Hematopoietic multipotent progenitor cell treated with erythropoietin and hydrocortisone succinate and interleukin-3 and kit ligand, for 17 days (in vitro differentiated cells): ENCODE data around the gene GRHL1.
"Not testable (repeated sequence)": the region's sequence is repeated elsewhere in the genome, so short reads cannot be mapped to it uniquely, and the experiment has no call there.

Source experiments
- DNase-seq: peaks from one replicate; pipeline ENCODE4 v3.0.0-alpha.2; 2015; ENCODE audit warnings: low spot score

The GRHL1 gene

GRCh38 chr2:10009811-10010781 is 58.6 kb downstream of the GRHL1 start:
- DNase-seq: no peak

DNA sequence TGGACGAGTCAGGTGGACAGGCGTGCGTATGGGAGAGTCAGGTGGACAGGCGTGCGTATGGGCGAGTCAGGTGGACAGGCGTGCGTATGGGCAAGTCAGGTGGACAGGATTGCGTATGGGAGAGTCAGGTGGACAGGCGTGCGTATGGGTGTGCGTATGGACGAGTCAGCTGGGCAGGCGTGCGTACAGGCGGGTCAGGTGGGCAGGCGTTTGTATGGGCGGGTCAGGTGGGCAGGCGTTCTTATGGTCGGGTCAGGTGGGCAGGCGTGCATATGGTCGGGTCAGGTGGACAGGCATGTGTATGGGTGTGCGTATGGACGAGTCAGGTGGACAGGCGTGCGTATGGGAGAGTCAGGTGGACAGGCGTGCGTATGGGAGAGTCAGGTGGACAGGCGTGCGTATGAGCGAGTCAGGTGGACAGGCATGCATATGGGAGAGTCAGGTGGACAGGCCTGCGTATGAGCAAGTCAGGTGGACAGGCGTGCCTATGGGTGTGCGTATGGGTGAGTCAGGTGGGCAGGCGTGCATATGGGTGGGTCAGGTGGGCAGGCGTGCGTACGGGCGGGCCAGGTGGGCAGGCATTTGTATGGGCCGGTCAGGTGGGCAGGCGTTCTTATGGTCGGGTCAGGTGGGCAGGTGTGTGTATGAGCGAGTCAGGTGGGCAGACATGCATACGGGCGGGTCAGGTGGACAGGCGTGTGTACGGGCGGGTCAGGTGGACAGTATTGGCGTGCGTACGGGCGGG is 59.5 kb downstream of the GRHL1 start:
- not testable (repeated sequence) for DNase-seq

- not testable (repeated sequence) for DNase-seq
Measured at GRCh38 chr2:10011606-10012325, 60.3 kb downstream of the GRHL1 start.

GRCh38 chr2:10012366-10012962 is 61.0 kb downstream of the GRHL1 start:
- DNase-seq: not testable (repeated sequence)

- DNase-seq: no peak
Measured at GRCh38 chr2:10012963-10013461, 61.5 kb downstream of the GRHL1 start.

- not testable (repeated sequence) for DNase-seq
Measured at GRCh38 chr2:10013651-10014417, 62.3 kb downstream of the GRHL1 start.

- DNase-seq: no peak
Measured at GRCh38 chr2:10014418-10015190, 63.1 kb downstream of the GRHL1 start.

DNA sequence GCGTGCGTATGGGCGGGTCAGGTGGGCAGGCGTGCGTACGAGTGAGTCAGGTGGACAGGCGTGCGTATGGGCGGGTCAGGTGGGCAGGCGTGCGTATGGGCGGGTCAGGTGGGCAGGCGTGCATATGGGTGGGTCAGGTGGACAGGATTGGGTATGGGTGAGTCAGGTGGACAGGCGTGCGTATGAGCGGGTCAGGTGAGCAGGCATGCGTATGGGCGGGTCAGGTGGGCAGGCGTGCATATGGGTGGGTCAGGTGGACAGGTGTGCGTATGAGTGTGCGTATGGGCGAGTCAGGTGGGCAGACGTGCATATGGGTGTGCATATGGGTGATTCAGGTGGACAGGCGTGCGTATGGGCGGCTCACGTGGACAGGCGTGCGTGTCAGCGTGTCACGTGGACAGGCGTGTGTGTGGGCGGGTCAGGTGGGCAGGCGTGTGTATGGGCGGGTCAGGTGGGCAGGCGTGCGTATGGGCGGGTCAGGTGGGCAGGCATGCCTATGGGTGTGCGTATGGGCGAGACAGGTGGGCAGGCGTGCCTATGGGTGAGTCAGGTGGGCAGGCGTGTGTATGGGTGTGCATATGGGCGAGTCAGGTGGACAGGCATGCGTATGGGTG is 64.0 kb downstream of the GRHL1 start:
- not testable (repeated sequence) for DNase-seq

DNA sequence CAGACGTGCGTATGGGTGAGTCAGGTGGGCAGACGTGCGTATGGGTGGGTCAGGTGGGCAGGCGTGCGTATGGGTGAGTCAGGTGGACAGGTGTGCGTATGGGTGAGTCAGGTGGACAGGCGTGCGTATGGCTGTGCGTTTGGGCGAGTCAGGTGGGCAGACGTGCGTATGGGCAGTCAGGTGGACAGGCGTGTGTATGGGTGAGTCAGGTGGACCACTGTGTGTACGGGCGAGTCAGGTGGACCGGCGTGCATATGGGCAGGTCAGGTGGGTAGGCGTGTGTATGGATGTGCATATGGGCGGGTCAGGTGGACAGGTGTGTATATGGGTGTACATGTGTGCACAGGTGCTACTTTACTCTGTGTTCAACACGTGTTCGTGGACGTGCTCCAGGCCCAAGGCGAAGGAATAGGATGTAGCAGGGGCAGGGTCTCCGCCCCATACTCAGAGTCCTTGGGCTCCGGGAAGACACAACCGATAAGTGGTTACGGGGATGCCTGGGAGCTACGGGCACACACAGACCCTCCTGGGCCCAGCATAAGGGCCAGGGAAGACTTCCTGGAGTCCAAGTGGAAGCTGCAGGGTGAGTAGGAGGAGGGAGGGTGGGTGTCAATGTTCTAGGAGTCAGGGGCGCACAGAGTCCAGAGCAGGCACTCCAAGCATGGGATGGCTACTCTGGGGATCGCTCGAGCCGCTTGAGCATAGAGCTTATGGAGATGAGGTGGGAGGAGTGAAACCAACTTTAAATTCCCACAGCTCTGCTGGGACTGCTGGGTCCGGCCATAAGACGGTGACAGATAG is 64.7 kb downstream of the GRHL1 start:
- no peak for DNase-seq

DNA sequence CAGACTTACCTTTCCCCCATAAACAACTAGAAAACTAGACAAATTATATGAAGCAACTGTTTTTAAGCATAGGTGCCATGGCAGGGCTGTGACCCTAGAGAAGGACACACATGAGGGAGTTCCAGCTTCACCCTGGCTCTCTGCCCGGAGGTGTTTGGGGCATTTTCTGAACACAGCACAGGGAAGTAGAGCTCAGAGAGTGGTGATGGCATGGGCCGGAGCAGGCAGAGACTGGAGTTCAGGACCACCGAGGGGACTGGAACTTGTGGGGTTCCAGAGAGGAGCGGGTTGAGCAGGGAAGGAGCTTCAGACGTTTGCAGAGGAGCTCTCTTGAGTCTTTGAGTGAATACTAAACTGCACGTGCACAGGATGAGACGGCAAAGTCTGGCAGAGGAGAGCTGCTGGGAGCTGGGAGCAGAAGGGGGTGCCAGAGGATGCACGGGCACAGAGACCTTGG is 65.3 kb downstream of the GRHL1 start:
- DNase-seq: no peak

- no peak for DNase-seq
Measured at GRCh38 chr2:10017313-10017941, 65.9 kb downstream of the GRHL1 start.

DNA sequence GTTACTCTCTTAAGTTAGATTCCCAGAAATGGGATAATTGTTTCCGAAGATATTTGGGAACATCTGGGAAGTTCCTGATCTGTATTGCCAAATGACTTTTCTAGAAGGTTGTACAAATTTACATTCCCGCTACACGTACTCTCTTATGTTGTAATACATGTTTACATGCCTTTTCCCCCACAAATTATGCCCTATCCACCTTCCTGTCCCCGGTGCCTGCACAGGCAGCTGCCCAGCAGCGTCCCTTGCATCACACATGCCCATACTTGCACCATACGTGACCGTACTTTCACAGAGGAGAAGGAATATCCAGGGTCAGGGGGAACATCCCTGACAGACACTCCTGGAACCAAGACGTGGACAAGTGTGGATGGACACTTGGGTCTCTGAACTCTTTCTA is 67.7 kb downstream of the GRHL1 start:
- DNase-seq: no peak

GRCh38 chr2:10019602-10020400 is 68.3 kb downstream of the GRHL1 start:
- no peak for DNase-seq

DNA sequence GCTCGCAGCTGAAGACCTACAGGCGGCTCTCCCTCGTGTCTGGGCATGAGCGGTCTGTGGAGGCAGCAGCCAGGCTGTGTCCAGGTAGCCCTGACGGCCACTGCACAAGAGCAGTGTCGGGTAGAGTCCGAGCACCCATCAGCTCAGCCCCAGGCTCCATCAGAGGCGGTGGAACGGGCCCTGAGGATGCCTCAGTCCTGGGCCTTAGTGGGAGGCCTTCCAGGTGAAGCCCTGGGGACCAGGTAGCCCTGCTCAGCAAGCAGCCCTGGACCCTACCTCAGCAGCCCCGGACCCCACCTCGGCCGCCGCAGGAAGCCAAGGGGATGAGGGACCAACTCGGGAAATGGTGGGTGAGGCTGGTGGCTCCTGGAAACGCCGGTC is 70.5 kb downstream of the GRHL1 start:
- DNase-seq: no peak

DNA sequence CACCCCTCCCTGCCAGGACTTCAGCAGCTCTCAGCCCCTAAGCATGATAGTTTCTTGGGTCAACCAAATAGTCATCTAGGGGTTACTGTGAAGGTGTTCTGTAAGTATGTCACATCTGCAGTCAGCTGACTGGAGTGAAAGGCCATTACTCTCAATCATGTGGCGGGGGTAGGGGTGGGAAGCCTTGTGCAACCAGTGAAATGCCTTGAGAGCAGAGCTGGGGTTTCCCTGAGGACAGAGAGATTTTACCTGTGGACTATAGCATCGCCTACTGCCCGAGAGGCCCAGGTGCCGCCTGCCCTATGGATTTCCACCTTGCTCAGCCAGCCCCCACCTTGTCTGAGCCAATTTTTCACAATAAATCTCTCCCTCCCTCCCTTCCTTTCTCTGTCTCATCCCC is 71.0 kb downstream of the GRHL1 start:
- no peak for DNase-seq

DNA sequence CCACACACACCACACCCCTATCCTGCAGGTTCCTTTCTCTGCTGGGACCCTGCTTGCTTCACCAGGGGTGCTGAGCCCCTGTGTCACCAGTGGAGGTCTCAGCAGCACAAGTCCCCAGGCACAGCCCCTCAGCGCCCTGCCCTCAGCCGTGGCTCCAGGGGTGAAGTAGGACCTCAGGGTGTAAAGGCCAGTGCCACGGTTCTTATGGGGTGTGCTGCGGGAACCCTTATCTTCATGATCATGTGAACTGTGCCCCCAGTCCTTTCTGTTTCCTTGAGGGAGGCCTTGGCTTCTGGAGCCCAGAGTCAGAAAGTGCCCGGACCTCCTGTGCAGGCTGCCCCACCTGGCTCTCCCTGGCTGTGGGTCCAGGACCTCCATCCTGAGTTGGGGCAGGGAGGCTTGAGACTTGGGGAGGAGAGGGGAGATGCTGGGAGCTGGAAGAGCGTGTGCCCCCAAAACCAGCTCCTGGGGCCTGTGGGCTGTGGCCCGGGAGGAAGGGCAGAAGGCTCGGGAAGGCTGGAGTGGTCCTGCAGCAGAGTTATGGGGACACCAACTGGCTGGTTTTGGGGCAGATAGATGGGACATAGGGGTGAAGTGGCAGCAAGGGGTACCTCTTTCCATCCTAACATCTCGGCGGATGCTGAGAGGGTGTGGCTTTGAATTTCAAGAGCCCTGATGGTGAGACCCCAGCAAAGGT is 71.6 kb downstream of the GRHL1 start:
- no peak for DNase-seq
